ENCODE data around the gene ASB1.

ASB1 gene

GRCh38 chr2:238421695-238422035, 5.1 kb upstream of the ASB1 start (continued):
- no peak for TF ChIP-seq ZBTB44 (tag by site-specific recombination; IDR thresholded peaks at IDR 0.05)
- no peak for TF ChIP-seq ZNF600 (tag by site-specific recombination; IDR thresholded peaks at IDR 0.05)
- TF ChIP-seq WT1 (tag by site-specific recombination; IDR thresholded peaks at IDR 0.05), result no peak
- TF ChIP-seq ZNF121 (tag by site-specific recombination; IDR thresholded peaks at IDR 0.05), result no peak
- TF ChIP-seq ZNF837 (tag by site-specific recombination; IDR thresholded peaks at IDR 0.05), result no peak

DNA sequence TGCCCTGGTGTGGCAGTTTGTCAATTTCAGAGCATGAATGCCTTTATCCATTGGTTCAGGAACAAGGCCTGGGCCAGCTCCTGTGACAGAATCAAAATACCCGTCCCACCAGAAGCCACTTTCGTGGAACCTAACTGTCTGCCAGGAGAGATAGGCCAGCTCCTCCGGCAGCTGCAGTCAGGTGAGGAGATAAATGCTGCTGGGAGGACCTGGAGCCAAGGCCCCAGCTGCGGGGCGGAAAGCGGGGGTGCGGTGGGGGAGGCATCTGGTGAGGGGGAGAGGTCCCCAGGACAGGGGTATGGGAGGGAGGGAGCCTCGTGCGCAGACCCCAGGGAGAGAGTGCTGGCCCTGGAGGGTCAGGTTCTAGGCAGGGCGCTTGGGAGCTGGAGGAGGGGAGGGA, 4.4 kb upstream of the ASB1 start:
- Histone ChIP-seq H3K27ac (ENCODE audit: extremely low read depth, low read depth, low read length) (no peak overlapping the region), H3K4me3 (ENCODE audit: low read depth, low read length) (no peak overlapping the region), H3K36me3 (ENCODE audit: control insufficient read depth in 2 of 2, insufficient read depth in 1 of 2, low read length in 2 of 2) (no peaks in the 10 kb centered on the region), H3K4me1 (ENCODE audit: control insufficient read depth, insufficient read depth, low read length) (0 out of 2 replicates have a peak, but pooled peaks cover 7% of the 10 kb centered on the region), H3K9me3 (ENCODE audit: control insufficient read depth, insufficient read depth, low read depth, low read length) (no peaks in the 10 kb centered on the region)
- ChIA-PET CTCF (no interaction called here), POLR2A (no interaction called here)
- TF ChIP-seq ZNF624 (tag by site-specific recombination; IDR thresholded peaks at IDR 0.05) (no peak), MZF1 (tag by site-specific recombination; IDR thresholded peaks at IDR 0.05; ENCODE audit: borderline replicate concordance) (no peak), GLI4 (tag by site-specific recombination; IDR thresholded peaks at IDR 0.05) (no peak), ZNF600 (tag by site-specific recombination; IDR thresholded peaks at IDR 0.05) (no peak), ZNF132 (tag by site-specific recombination; IDR thresholded peaks at IDR 0.05; ENCODE audit: borderline replicate concordance) (no peak), ZNF514 (tag by site-specific recombination; IDR thresholded peaks at IDR 0.05) (no peak), ZNF580 (tag by site-specific recombination; IDR thresholded peaks at IDR 0.05) (no peak), WT1 (tag by site-specific recombination; IDR thresholded peaks at IDR 0.05) (no peak), GLI2 (tag by site-specific recombination; IDR thresholded peaks at IDR 0.05; ENCODE audit: borderline replicate concordance, low read depth) (no peak), REPIN1 (tag by site-specific recombination; IDR thresholded peaks at IDR 0.05; ENCODE audit: low read depth) (no peak), HOXD13 (CRISPR knock-in tag; IDR thresholded peaks at IDR 0.05; ENCODE audit: borderline replicate concordance) (no peak)
- TF ChIP-seq, protein P1, sequence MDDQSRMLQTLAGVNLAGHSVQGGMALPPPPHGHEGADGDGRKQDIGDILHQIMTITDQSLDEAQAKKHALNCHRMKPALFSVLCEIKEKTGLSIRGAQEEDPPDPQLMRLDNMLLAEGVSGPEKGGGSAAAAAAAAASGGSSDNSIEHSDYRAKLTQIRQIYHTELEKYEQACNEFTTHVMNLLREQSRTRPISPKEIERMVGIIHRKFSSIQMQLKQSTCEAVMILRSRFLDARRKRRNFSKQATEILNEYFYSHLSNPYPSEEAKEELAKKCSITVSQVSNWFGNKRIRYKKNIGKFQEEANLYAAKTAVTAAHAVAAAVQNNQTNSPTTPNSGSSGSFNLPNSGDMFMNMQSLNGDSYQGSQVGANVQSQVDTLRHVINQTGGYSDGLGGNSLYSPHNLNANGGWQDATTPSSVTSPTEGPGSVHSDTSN (CRISPR knock-in tag; IDR thresholded peaks at IDR 0.05), result no peak
- TF ChIP-seq, protein P2, sequence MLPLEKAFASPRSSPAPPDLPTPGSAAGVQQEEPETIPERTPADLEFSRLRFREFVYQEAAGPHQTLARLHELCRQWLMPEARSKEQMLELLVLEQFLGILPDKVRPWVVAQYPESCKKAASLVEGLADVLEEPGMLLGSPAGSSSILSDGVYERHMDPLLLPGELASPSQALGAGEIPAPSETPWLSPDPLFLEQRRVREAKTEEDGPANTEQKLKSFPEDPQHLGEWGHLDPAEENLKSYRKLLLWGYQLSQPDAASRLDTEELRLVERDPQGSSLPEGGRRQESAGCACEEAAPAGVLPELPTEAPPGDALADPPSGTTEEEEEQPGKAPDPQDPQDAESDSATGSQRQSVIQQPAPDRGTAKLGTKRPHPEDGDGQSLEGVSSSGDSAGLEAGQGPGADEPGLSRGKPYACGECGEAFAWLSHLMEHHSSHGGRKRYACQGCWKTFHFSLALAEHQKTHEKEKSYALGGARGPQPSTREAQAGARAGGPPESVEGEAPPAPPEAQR (tag by site-specific recombination; IDR thresholded peaks at IDR 0.05), result no peak

DNA sequence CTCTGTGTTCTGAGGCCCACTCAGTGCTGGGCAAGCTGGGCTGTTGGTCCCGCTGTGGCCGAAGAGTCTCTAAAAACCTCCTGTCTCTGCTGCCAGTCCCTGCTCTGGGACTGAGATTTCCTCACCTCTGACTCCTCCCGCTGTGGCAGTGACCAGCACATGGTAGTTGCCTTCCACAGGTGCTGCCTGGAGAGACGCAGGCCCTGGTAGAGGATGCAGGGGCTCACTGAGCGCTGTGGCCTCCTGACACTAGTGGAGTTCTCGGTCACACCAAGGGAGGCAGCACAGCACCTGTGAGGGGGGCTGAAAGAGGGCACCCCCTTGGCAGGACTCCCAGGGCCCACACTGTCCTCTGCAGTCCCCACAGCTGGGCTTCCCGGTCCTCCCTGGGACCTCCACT, 3.8 kb upstream of the ASB1 start:
- H3K27ac ChIP-seq (ENCODE audit: extremely low read depth, low read depth, low read length), result no peak overlapping the region
- peaks cover 7% of the 10 kb centered on the region; the same call in 1 of the 2 replicates for H3K4me1 ChIP-seq (ENCODE audit: control insufficient read depth, insufficient read depth, low read length)
- H3K9me3 ChIP-seq (ENCODE audit: control insufficient read depth, insufficient read depth, low read depth, low read length), result no peaks in the 10 kb centered on the region
- ChIA-PET POLR2A (no interaction called here), CTCF (interaction anchor here (0.5 kb wide), 1 partner anchor 341 kb away, joined by 3 read pairs; no protein-coding TSS in a partner anchor)
- H3K36me3 ChIP-seq (ENCODE audit: control insufficient read depth in 2 of 2, insufficient read depth in 1 of 2, low read length in 2 of 2), result no peaks in the 10 kb centered on the region
- H3K4me3 ChIP-seq (ENCODE audit: low read depth, low read length), result no peak overlapping the region
- TF ChIP-seq GLIS2 (tag by site-specific recombination; IDR thresholded peaks at IDR 0.05) (no peak), ZNF791 (tag by site-specific recombination; IDR thresholded peaks at IDR 0.05) (no peak), ZNF175 (tag by site-specific recombination; IDR thresholded peaks at IDR 0.05) (no peak), ZNF777 (tag by site-specific recombination; IDR thresholded peaks at IDR 0.05; ENCODE audit: borderline replicate concordance) (no peak), ZNF629 (tag by site-specific recombination; IDR thresholded peaks at IDR 0.05) (no peak), SP2 (tag by site-specific recombination; IDR thresholded peaks at IDR 0.05) (no peak), ZNF658 (tag by site-specific recombination; IDR thresholded peaks at IDR 0.05) (no peak), ZNF2 (tag by site-specific recombination; IDR thresholded peaks at IDR 0.05) (no peak), GLI2 (tag by site-specific recombination; IDR thresholded peaks at IDR 0.05; ENCODE audit: borderline replicate concordance, low read depth) (no peak), ZNF221 (tag by site-specific recombination; IDR thresholded peaks at IDR 0.05; ENCODE audit: borderline replicate concordance) (no peak), ZNF837 (tag by site-specific recombination; IDR thresholded peaks at IDR 0.05) (no peak)
- TF ChIP-seq, protein P3, sequence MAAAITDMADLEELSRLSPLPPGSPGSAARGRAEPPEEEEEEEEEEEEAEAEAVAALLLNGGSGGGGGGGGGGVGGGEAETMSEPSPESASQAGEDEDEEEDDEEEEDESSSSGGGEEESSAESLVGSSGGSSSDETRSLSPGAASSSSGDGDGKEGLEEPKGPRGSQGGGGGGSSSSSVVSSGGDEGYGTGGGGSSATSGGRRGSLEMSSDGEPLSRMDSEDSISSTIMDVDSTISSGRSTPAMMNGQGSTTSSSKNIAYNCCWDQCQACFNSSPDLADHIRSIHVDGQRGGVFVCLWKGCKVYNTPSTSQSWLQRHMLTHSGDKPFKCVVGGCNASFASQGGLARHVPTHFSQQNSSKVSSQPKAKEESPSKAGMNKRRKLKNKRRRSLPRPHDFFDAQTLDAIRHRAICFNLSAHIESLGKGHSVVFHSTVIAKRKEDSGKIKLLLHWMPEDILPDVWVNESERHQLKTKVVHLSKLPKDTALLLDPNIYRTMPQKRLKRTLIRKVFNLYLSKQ (tag by site-specific recombination; IDR thresholded peaks at IDR 0.05; ENCODE audit: borderline replicate concordance), result no peak
- TF ChIP-seq, protein P4, sequence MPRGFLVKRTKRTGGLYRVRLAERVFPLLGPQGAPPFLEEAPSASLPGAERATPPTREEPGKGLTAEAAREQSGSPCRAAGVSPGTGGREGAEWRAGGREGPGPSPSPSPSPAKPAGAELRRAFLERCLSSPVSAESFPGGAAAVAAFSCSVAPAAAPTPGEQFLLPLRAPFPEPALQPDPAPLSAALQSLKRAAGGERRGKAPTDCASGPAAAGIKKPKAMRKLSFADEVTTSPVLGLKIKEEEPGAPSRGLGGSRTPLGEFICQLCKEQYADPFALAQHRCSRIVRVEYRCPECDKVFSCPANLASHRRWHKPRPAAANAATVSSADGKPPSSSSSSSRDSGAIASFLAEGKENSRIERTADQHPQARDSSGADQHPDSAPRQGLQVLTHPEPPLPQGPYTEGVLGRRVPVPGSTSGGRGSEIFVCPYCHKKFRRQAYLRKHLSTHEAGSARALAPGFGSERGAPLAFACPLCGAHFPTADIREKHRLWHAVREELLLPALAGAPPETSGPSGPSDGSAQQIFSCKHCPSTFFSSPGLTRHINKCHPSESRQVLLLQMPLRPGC (tag by site-specific recombination; IDR thresholded peaks at IDR 0.05), result no peak

All from HEK293 (cell line).